Pancreas (tissue), 10 donors: ENCODE results near the gene VWA7. TPM values are rescaled to one million over a fixed set of nuclear protein-coding genes. Genes with fewer than 3 reads are reported as not detected.
A peak's percentile ranks its signal among the peaks of the same experiment; 100 is the strongest.

Source experiments
- ATAC-seq, 4 donors: fragments of 200-7000 bp; cut with Tn5 transposase; one replicate each; pipeline versions ENCODE4 v1.8.0 to v1.9.1; 2020; ENCODE audit warnings: mild to moderate bottlenecking in 4 of 4, moderate library complexity in 4 of 4
- DNase-seq, 6 donors: peaks; one replicate each; pipeline ENCODE4 v3.0.0-alpha.2; 2020
- FAIRE-seq: peaks from 2 replicates; lab custom pipeline; 2012; peaks lifted over from hg19 to GRCh38; lab: Jason Lieb, UNC
- H3K27ac ChIP-seq, 4 donors: fragments of 200-600 bp; sonication (generic); 1 replicate in 3 of 4; 2 replicates in 1 of 4; pipeline versions ENCODE4 v1.5.0 to v1.8.0; 2020
- H3K27me3 ChIP-seq, 4 donors: fragments of 200-600 bp; one replicate each; pipeline ENCODE4 v1.8.0; 2021
- H3K36me3 ChIP-seq, 3 donors: fragments of 200-600 bp; sonication (generic) in 1 of 3; one replicate each; pipeline versions ENCODE4 v1.5.0 to v1.8.0; 2020 to 2021
- H3K4me1 ChIP-seq, 3 donors: fragments of 200-600 bp; one replicate each; pipeline ENCODE4 v1.8.0; 2021
- H3K4me3 ChIP-seq, 4 donors: fragments of 200-600 bp; sonication (generic) in 2 of 4; one replicate each; pipeline versions ENCODE4 v1.5.0 to v1.8.0; 2020 to 2021
- H3K9me3 ChIP-seq, 4 donors: fragments of 200-600 bp; one replicate each; pipeline ENCODE4 v1.8.0; 2021
- CTCF ChIP-seq, 4 donors: fragments of 200-600 bp; sonication (generic) in 3 of 4; IDR thresholded peaks; one replicate each; pipeline versions ENCODE4 v1.5.0 to v1.8.0; 2021; ENCODE audit warnings: antibody characterized with exemption in 4 of 4
- WGBS, 2 donors: extraction: QIAGEN DNeasy Blood & Tissue Kit; methylation state at CpG; one replicate each; pipeline ENCODE4 v1.1.7; 2013; 5-methylcytosine and 5-hydroxymethylcytosine counted together
- intact Hi-C, 3 donors: fragments of 100-400 bp; cut with DNase I; formaldehyde crosslinking; loops; one replicate each; pipeline versions ENCODE4 v1.11.1 to v1.14.2; 2022
- polyA plus RNA-seq, 2 donors: library from polyadenylated mRNA; stranded (reverse); fragments of 200-250 nt; gene quantifications; one replicate each; pipeline ENCODE4 v1.2.3, GENCODE V29; 2013
- total RNA-seq, 6 donors: library from RNA; stranded (reverse); fragmentation: NEBNext Ultra II Directional in 4 of 6; extraction: Animal tissue kit (Norgen Biotek cat#: 25700) in 4 of 6; gene quantifications; one replicate each; pipeline versions ENCODE4 v1.2.1 to v1.2.4, GENCODE V29; 2021 to 2023
- donor health status: healthy with polysubstance abuse.
- donor health status: DM: no; HTN: no; CAD: no; lungs with moderate emphysema.
- donor health status: DM: no; HTN: no; CAD: no.
- donor health status: control.
- donor health status: control.
- donor health status: Bipolar disorder and iron deficiency.
- donor health status: DM: yes; HTN: yes; CAD: no.
- donor health status: DM: no; HTN: no; CAD: no.
- donor health status: DM: no; HTN: no; CAD: no.
- donor health status: DM: yes; HTN: yes; CAD: no.

VWA7 gene
- total and polyA plus RNA-seq, 8 donors = 2.9 to 11.9 (median 4.8) TPM

GRCh38 chr6:31770860-31771259 lies 6.3 kb downstream of the VWA7 start:
- DNase-seq = no peak
- no peak for FAIRE-seq
- Histone ChIP-seq H3K4me3 (no peak overlapping the region), H3K27ac (no peak overlapping the region), H3K9me3 (no peaks in the 10 kb centered on the region), H3K4me1 (no peaks in the 10 kb centered on the region), H3K36me3 (no peaks in the 10 kb centered on the region), H3K27me3 (no peaks in the 10 kb centered on the region)
- WGBS, 2 donors = 71 to 76% methylated on average over 2 of the region's 2 CpGs
- TF ChIP-seq CTCF (IDR thresholded peaks at IDR 0.05) = no peak
- intact Hi-C loops = loop anchor here in 1 of 3 donors (10.0 kb wide), 1 partner anchor 64 kb away; no protein-coding TSS in a partner anchor
- ATAC-seq = no peak

GRCh38 chr6:31769684-31770371 lies 7.3 kb downstream of the VWA7 start:
- no peaks in the 10 kb centered on the region for H3K9me3 ChIP-seq
- WGBS, 2 donors = 40 to 46% methylated on average over 12 of the region's 12 CpGs
- ATAC-seq = peak; percentile 70 to 88 (median 88)
- H3K27ac ChIP-seq = no peak overlapping the region
- intact Hi-C loops = loop anchor here in 2 of 3 donors (5.0 to 10.0 kb wide), 2 partner anchors 65 to 88 kb away; partner anchors contain the start of gene LY6G5C (in 1 of the 2)
- H3K36me3 ChIP-seq = no peaks in the 10 kb centered on the region
- H3K27me3 ChIP-seq = no peaks in the 10 kb centered on the region
- DNase-seq = peak; percentile 64 to 92 (median 80)
- peak; percentile 64 to 83 (median 75) for TF ChIP-seq CTCF (IDR thresholded peaks at IDR 0.05)
- no peak overlapping the region for H3K4me3 ChIP-seq
- no peaks in the 10 kb centered on the region for H3K4me1 ChIP-seq
- no peak for FAIRE-seq

- intact Hi-C loops = loop anchor here in 1 of 3 donors (5.0 kb wide), 1 partner anchor 86 kb away; the partner anchor contains the start of gene LY6G5C
- Histone ChIP-seq H3K36me3 (no peaks in the 10 kb centered on the region), H3K4me3 (no peak overlapping the region), H3K9me3 (no peaks in the 10 kb centered on the region), H3K4me1 (no peaks in the 10 kb centered on the region), H3K27me3 (no peaks in the 10 kb centered on the region), H3K27ac (no peak overlapping the region)
- ATAC-seq (peak in 1 of 4 donors; percentile 16), DNase-seq (no peak), FAIRE-seq (no peak)
- no peak for TF ChIP-seq CTCF (IDR thresholded peaks at IDR 0.05)
- WGBS, 2 donors = 76 to 88% methylated on average over 18 of the region's 18 CpGs
Observed at GRCh38 chr6:31768363-31769257, 8.5 kb downstream of the VWA7 start.

- WGBS, 2 donors = 68% methylated on average over 6 of the region's 6 CpGs
- ATAC-seq = no peak
- H3K4me1 ChIP-seq = no peaks in the 10 kb centered on the region
- no peaks in the 10 kb centered on the region for H3K27me3 ChIP-seq
- H3K9me3 ChIP-seq = no peaks in the 10 kb centered on the region
- FAIRE-seq = no peak
- no peak overlapping the region for H3K4me3 ChIP-seq
- intact Hi-C loops = loop anchor here in 1 of 3 donors (5.0 kb wide), 1 partner anchor 85 kb away; the partner anchor contains the start of gene LY6G5C
- no peaks in the 10 kb centered on the region for H3K36me3 ChIP-seq
- peak in 1 of 6 donors; percentile 22 for DNase-seq
- no peak overlapping the region for H3K27ac ChIP-seq
- no peak for TF ChIP-seq CTCF (IDR thresholded peaks at IDR 0.05)
Observed at GRCh38 chr6:31767096-31767645, 10.0 kb downstream of the VWA7 start.
